ENCODE measurements around the gene VPREB1. TPM values are rescaled to one million over a fixed set of nuclear protein-coding genes. Genes with fewer than 3 reads are reported as not detected.
"Not testable (repeated sequence)": the region's sequence is repeated elsewhere in the genome, so short reads cannot be mapped to it uniquely, and the experiment has no call there.

VPREB1 gene
- total RNA-seq, 1 donor from 2014 or later, result not detected

DNA sequence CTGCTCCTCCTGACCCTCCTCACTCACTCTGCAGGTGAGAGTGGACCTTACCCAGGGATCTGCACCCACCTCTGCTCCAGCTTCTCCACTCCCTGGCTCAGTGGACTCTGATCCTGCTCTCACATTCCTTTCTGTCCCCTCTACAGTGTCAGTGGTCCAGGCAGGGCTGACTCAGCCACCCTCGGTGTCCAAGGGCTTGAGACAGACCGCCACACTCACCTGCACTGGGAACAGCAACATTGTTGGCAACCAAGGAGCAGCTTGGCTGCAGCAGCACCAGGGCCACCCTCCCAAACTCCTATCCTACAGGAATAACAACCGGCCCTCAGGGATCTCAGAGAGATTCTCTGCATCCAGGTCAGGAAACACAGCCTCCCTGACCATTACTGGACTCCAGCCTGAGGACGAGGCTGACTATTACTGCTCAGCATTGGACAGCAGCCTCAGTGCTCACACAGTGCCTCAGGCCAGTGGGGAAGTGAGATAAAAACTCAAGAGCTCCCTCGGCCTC is 29.7 kb upstream of the VPREB1 start:
- no peak for DNase-seq (ENCODE audit: low spot score)

DNA sequence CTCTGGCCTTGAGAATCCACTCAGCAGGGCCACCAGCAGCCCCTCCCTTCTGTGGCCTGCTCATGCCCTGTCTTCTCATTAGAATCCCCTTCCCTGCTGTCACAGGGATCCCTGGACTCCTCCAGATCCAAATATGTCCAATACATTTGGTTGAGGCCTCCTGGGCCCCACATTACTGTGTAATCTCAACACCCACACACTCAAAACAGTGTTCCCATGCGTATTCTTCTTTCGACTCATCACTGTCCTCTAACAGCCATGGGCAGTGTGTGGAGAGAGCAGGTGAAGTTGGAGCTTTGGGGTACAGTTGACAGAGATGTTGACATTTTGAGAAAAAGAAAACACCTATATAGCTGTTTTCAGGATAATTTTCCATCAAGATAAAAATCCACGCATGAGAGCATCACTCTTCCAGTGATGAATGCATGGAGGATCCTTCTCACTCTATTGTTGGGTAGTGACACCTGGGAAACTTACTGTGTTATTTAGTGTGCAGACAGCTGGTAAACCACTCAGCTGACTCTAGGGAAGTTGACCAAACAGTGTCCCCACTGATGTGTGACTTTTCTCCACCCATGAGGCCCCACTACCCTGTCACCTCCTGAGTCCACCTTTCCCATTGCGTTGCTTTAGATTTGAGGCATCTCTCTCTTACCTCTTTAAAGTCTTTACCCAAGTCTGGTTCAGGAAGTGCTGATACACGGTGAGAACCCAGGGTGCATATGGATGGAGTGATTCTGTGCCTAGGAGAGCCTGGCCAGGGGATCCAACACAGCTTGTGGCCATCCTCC is 28.7 kb upstream of the VPREB1 start:
- no peak for DNase-seq (ENCODE audit: low spot score)

DNA sequence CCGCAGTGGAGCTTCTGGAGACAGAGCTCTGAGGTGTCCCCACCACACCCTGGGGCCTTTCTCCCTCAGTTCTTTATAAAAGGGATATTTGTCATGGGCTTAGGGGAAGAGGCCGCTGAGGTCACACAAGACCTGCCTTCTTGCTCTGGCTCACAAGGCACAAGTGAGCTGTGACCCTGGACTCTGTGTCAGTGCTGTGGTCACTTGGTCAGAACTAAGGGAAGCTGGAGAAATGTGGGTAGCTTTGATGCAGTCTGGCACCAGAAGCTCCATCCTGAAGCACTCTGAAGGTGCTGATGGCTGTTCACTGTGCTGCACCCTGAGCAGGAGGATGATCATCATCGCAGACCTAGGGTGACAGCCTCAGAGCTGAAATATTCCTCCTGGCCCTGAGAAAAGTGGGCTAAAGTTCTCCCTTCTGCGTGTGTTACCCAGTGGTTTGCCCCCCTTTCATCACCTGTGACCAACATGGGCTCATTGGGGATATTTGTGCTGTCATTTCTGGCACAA is 28.1 kb upstream of the VPREB1 start:
- no peak for DNase-seq (ENCODE audit: low spot score)

DNA sequence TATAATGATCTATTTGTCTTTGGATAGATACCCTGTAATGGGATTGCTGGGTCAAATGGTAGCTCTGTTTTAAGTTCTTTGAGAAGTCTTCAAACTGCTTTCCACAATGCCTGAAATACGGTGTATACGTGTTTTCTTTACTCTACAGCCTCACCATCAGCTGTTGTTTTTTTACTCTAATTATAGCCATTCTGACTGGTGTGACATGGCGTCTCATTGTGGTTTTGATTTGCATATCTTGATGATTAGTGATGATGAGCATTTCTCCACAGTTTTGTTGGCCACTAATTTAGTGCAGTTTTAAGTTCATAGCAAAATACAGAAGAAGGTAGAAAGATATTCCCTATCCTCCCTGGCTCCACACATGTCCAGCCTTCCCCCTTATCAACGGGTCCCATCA is 26.3 kb upstream of the VPREB1 start:
- DNase-seq (ENCODE audit: low spot score), result no peak

DNA sequence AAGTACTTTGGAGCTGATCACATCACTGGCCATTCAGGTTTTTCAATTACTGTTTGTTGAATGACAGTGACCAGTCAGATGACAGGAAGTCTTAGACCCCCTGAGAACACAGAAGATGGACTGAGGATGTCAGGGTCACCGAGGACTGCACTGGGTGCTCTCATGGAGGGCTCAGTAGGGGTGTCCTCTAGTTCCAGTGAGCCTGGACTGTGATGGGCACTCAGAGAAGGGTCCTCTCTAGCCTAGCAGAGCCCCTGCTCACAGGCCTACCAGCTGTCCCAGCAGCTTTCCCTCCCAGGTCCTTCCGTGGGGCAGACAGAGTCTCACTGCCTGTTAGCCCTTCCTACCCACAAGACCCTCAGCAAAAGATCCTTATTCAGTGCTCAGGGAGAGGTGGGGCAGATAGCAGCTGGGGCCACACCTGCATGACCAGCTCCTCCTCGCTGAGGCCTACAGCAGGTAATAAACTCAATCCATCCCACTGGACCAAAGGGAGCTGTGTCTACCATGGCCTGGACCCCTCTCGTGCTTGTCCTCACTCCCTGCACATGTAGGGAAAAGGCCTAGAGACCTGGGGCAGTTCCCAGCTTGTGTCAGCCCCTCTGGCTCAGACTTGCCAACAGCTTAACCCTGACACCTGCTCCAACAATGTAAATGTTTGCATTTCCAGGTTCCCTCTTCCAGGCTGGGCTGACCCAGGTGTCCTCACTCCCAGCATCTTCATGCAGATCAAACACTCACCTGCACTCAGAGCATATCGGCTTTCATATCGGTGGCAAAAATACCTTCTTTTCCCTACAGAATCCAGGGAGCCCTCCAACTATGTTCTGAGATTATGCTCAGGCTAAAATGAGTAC is 25.2 kb upstream of the VPREB1 start:
- DNase-seq (ENCODE audit: low spot score), result no peak

DNA sequence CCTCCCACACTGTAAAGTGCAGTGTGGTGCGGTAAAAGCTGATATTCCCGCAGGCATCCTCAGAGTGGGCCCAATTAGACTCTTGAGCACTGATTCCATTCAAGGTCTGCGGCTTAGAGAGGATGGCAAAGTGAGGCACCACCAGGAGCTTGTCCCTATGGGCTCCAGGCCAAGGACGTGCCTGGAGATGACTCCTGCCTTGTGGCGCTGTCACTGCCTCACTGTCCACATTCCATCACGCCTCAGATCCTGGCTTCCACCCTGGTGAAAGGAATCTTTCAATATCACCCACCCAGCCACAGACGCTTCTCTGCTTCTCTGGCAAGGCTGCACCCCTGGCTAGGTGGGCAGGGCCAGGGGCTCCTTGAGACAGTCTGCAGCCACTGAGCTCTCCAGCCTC is 23.5 kb upstream of the VPREB1 start:
- DNase-seq (ENCODE audit: low spot score), result not testable (repeated sequence)

DNA sequence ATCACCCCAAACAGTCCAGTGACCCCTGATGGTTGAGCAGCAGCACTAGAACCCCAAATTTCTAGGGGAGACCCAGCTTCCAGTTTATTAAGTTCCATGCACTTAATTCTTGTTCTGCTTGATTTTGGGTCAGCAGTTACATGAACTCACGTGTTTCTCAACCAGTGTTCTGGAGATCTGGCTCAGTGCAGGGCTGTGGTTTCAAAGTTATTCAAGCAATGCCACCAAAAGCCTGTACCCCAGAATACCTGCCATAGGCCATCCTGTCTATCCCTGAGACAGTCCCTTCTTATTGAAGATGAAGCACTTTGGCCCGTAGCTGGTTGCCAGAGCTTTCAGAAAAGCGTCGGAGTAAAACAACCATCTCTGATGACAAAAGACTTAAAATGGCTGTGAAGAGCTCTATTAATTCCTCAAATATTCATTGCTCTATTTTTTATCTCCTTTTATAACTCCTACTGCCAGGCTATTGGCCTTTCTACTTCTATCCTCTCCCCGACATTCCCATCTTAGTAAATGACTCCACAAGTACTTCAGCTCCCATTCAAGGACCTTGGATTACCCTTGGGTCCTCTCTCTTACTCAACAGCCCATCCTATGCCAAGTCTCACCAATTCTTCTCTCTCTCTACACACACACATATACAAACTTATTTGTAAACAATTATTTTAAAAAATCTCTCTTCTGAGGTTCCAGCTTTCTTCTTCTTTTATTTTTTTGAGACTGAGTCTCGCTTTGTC is 18.0 kb upstream of the VPREB1 start:
- DNase-seq (ENCODE audit: low spot score), result no peak

DNA sequence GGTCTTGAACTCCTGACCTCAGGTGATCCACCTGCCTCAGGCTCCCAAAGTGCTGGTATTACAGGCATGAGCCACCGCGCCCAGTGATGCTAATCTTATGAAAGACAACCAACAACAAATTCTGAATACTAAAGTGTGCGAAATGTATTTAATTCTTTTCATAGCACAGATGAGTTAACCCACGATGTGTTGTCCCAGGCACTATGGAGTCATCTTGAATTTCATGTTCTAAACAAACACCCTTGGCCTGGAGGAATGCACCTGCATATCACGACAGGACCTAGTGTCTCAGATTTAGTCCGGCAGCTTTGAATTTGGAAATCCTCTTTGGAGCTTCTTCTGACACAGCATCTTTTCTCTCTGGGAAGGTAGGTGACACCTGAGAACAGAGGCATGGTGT is 16.2 kb upstream of the VPREB1 start:
- no peak for DNase-seq (ENCODE audit: low spot score)

DNA sequence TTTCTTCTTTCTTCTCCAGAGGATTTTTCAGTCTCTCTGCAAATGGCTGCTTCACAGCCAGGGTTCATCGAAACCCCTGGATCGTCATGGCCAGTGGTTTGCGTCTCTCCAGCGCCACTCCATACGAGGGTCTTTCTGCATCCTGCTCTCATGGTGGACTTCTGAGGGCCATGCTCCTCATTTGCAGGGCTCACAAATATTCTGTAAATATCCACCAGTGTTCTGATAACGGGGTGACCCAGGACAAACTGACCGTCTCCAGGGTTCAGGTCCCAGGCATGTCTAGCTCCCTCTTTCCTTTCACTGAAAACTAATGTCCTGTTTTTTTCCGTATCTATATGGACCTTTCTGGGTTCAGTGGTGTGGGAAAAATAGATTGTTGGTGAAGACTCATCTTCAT is 15.7 kb upstream of the VPREB1 start:
- no peak for DNase-seq (ENCODE audit: low spot score)

DNA sequence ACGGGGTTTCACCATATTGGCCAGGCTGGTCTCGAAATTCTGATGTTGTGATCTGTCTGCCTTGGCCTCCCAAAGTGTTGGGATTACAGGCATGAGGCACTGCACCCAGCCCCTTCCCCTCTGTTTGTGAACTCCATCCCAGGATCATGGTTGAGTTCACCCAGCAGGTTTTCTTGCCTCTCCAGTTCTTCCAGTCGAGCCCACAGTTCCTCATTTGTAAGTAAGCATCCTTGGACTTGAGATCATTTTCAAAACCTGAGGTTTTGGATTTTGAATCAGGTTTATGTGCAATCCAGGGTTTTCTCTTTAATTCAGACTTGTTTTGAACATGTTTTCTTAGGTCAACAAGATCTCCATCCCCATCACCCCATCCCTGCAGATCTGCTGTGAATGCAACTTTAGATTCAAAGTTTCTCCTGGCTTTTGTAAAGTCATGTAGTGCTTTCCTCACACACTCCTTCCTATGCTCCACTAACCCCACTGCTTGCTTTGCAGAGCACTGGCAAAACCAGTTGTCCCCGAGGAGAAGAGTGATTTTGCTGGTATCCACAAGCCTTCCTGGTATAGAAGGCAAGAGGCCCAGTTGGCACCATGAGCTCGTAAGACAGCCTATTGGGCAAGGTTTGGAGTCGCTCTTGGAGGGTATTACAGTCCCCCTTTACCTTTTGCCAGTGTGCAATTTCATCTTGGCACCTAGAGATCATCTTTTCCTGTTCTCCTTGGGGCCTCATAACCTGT is 14.7 kb upstream of the VPREB1 start:
- DNase-seq (ENCODE audit: low spot score), result no peak

DNA sequence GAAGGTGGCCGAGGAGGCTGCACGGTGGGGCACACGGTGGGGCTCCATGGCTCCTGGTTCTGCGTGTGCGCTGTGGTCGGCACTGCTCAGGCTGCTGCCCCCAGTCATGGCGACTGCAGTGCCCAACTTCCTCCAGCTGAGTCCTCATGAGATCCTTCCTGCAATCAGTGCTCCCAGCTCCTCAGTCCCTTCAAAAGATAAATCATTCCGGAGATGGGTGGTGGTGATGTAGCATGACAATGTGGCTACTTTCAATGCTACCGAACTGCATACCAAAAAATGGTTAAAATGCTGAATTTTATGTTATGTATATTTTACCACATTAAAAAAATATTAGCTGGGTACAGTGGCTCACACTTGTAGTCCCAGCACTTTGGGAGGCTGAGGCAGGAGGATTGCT is 14.1 kb upstream of the VPREB1 start:
- no peak for DNase-seq (ENCODE audit: low spot score)

DNA sequence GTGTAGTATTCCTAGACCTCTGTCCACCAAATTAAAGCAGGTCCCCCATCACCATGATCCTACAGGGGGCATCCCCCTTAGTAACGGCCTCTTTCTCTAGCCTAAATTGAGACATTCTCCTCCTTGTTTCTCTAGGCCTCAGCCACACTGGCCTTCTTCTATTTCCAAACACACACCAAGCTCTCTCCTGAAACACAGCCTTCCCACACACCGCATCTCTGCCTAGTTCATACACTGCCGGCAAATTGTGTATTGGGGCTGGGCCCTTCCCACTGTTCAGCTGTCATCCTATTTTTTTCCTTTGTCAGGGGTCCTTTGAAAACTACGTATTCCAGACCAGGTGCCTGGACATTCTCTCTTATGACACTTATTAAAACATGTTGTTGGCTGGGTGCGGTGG is 11.5 kb upstream of the VPREB1 start:
- DNase-seq (ENCODE audit: low spot score), result no peak

DNA sequence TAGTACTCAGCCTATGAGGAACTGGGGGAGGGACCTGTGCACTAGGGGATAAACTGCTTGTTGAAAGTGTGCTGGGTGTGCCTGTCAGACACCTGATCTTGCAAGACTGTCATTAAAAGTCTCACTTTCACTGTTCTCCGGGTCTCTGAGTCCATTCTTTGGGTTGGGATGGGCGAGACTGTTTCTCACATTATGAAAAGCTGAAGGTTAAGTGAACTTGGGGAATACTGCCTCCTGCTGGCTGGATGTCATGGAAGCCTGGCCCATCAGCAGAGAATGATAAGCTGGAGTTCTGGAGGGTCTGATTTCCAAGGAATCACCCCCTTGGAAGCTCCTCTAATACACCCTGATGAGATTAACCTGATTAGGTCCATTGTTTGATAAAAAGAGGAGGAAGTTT is 9.0 kb upstream of the VPREB1 start:
- peak; percentile 19 for DNase-seq (ENCODE audit: low spot score)

DNA sequence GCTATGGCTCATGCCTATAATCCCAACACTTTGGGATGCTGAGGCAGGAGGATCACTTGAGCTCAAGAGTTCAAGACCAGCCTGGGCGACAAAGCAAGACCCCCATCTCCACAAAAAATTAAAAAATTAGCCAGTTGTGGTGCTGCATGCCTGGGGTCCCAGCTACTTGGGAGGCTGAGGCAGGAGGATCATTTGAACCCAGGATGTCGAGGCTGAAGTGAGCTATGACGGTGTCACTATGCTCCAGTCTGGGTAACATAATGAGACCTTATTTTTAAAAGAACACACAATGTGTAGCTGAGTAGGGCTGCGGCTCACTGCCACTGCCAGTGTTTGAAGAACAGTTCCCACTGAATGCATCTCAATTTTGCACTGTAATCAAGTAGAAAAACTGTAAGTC is 7.1 kb upstream of the VPREB1 start:
- no peak for DNase-seq (ENCODE audit: low spot score)

DNA sequence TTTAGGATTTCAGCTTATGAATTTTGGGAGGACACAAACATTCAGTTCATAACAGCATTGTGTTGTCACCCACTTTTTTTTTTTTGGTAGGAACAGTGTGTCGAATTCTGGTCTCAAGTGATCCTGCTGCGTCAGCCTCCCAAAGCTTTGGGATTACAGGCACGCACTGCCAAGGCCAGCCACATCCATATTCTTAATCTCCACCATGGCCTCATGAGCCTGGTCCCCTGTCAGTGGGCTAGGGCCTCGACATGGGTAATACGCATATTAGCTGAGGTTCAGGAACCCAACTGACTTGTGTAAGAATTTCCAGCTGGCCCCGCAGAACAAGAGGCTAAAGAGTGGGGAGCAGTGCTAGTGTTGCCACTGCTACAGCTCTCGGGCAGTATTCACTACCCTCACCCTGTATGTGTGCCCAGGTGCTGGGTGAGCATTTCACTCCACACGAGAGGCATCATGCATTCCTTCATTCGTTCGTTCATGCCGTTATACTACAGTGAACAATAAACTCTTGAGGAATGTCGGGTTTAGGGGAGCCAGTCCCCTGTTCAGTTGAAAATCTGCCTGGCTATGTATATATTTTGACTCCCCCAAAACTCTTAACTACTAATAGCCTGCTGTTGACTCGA is 5.2 kb upstream of the VPREB1 start:
- no peak for DNase-seq (ENCODE audit: low spot score)

DNA sequence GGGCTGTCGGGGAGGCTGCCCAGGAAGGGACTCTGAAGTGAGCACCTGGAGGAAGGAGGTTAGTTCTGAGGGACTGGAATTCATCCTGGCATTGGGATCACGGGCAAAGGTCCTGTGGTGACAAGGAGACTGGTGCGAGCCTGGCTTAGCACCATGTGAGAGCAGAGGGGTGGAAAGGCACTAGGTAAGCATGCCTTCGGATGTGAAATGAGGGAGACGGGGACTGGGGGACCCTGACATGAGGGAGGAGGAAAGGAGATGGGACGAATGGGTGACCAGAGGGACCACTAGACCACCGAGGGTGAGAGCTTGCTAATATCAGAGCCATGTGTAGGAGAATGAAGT is 3.1 kb upstream of the VPREB1 start:
- no peak for DNase-seq (ENCODE audit: low spot score)

DNA sequence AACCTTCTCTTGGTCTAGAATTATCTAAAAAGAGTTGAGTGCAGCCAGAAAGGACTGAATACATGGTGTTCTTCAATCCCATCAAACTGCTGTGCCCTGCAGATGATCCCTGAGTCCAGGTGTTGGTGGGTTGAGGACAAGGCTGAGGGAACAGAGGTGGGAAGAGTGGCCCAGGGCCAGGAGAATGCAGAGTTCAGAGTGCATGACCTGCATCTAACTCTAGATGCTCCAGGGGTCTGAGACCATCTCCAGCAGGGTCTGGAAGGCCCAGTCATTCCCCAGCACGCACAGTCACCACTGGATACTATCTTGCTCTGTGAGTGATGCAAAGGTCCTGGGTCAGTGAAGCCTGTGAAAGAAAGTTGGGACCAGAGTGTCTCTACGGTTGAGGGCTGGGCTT is 2.1 kb upstream of the VPREB1 start:
- DNase-seq (ENCODE audit: low spot score), result no peak

DNA sequence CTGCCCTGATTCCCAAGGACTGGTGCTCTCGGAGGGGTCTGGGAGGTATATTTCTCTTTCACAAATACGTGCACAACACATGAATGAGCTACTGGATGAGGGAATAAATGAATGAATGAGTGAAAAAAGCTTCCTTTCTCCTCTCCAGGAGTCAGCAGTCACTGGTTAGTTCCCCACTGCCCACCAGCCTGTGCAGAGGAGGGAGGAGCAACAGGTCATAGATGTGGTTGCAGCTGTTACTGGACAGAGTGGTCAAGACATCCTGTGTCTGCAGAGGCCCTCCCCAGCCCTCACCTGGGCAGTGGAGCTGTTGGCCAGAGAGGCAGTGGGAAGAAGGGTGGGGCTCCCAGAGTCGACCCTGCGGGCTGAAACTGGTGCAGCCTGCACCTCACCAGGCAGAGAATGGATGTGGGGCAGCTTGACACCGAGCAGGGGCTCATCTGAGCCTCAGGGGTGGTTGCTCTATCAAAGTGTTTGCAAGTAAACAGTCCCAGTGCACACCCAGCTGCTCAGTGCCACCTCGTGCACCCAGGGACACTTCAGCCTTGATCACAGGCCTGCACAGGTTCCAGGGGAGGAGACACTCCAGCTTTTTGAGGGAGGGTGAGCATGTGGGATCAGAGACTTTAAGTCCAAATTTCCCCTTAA is 1.4 kb upstream of the VPREB1 start:
- DNase-seq (ENCODE audit: low spot score), result no peak

DNA sequence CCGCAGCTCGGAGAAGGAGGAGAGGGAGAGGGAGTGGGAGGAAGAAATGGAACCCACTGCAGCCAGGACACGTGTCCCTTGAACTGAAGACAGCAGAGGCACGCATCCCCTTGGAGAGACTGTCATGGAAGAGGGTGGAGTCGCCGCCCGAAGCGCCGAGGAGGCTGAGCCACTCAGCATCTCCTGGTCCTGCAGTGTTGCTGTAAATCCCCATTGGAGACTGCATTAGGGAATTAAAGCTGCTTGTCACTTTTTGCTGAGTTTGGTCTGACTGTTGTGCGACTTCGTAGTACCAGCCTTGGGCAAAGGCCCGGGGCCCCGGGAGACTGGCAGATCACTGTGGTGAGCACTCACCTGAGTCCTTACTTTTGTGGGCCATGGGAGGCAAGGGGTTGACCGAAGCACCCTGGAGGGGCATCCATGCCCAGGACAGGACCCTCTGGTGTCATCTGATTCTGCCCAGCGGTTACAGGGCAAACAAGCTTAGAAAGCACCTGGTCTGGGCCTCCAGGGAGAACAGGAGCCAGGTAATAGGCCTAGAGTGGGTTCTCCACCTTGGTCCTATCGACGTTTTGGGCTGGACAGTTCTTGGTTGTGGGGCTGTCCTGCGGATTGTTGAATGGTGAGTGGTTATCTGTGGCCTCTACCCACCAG is 797 bp downstream of the VPREB1 start:
- no peak for DNase-seq (ENCODE audit: low spot score)

DNA sequence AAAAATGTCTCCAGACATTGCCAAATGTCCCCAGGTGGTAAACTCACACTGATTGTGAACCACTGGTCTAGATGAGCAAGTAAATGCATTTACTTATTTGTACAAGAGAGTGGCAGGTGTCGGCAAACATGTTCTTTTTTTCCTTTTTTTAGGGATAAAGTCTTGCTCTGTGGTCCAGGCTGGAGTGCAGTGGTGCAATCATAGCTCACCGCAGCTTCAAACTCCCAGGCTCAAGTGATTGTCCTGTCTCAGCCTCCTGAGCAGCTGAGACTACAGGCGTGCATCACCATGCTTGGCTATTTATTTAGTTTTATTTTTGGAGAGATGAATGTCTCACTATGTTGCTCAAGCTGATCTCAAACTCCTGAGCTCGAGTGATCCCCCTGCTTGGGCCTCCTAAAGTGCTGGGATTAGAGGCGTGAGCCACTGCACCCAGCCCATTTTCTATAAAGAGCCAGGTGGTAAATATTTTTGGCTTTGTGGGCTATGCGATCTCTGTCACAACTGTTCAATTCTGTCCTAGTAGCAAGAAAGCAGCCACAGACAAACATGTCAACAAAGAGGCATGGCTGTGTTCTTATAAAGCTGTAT is 1.4 kb downstream of the VPREB1 start:
- no peak for DNase-seq (ENCODE audit: low spot score)
